ENCODE measurements around the gene CIDEA. TPM values are rescaled to one million over a fixed set of nuclear protein-coding genes. Genes with fewer than 3 reads are reported as not detected.

CIDEA gene
- total and polyA plus RNA-seq, 2 donors (not counting 1 experiment from before 2014, with no cell fraction given): not detected

- Histone ChIP-seq H3K4me2 (replicated peaks; ENCODE audit: low read depth, low read length, poor library complexity, severe bottlenecking) (peak overlapping the region; percentile 61), H3K4me3 (ENCODE audit: control extremely low read depth in 1 of 5, extremely low read depth in 1 of 5, insufficient read depth in 1 of 5, low read depth in 2 of 5, low read length in 4 of 5) (peak overlapping the region in 1 of 5 experiments; percentile 47)
- POLR2A ChIA-PET: no interaction called here
Observed at GRCh38 chr18:12315911-12316310, 61.8 kb downstream of the CIDEA start.

More at GRCh38 chr18:12315911-12316310, 61.8 kb downstream of the CIDEA start:
- H3K27me3 ChIP-seq (replicated peaks in 1 of 4; ENCODE audit: control extremely low read depth in 1 of 4, control insufficient read depth in 3 of 4, insufficient read depth in 4 of 4, low read length in 3 of 4): no peaks in the 10 kb centered on the region
- peaks cover 60 to 66% of the 10 kb centered on the region in 2 donors for H3K4me1 ChIP-seq (ENCODE audit: control insufficient read depth in 2 of 2, insufficient read depth in 2 of 2, low read length in 2 of 2)
- CTCF ChIA-PET: no interaction called here
- WGBS (ENCODE audit: insufficient coverage): 22% methylated on average over 5 of the region's 5 CpGs
- peaks cover 3% of the 10 kb centered on the region for H3K9me3 Mint-ChIP-seq (ENCODE audit: insufficient read depth)
- no peaks in the 10 kb centered on the region for H3K27me3 Mint-ChIP-seq
- intact Hi-C loops (cut with micrococcal nuclease): no loop called here
- peak overlapping the region; percentile 82 to 84 for H3K27ac ChIP-seq (ENCODE audit: low read length in 2 of 2)
- peak overlapping the region; percentile 25 for H2AFZ ChIP-seq (ENCODE audit: insufficient read depth, low read depth, low read length, poor library complexity, severe bottlenecking)
- DNase-seq (no peak), ATAC-seq (ENCODE audit: low read depth) (no peak)
- peak overlapping the region; percentile 75 for H3K4me3 Mint-ChIP-seq
- H3K4me1 Mint-ChIP-seq: peaks cover 58% of the 10 kb centered on the region
- peaks cover 3 to 6% of the 10 kb centered on the region in 2 experiments for H3K36me3 ChIP-seq (replicated peaks in 1 of 2; ENCODE audit: control extremely low read depth in 1 of 2, control insufficient read depth in 1 of 2, extremely low read depth in 1 of 2, insufficient read depth in 2 of 2, low read length in 1 of 2)
- TF ChIP-seq CTCF (IDR thresholded peaks at IDR 0.05) (no peak), EZH2 (IDR thresholded peaks at IDR 0.05; ENCODE audit: borderline replicate concordance, insufficient read depth, low read depth, low read length, poor library complexity, severe bottlenecking) (no peak)
- no peaks in the 10 kb centered on the region for H3K79me2 ChIP-seq (ENCODE audit: control insufficient read depth, insufficient read depth, low read length)
- peaks cover 6 to 11% (median 11%) of the 10 kb centered on the region in 3 donors for H3K9me3 ChIP-seq (ENCODE audit: control extremely low read depth in 1 of 3, control insufficient read depth in 2 of 3, insufficient read depth in 1 of 3, low read length in 2 of 3)
- H3K9ac ChIP-seq (ENCODE audit: low read length): peak overlapping the region; percentile 39
- H3K27ac Mint-ChIP-seq: peak overlapping the region; percentile 63
- H4K20me1 ChIP-seq (ENCODE audit: control insufficient read depth, insufficient read depth, low read length, poor library complexity, severe bottlenecking): no peaks in the 10 kb centered on the region

All from B cell (primary cell).